T-helper 9 cell (primary cell): ENCODE data around the gene FOXF2.

Source experiments
- DNase-seq: peaks from one replicate; pipeline ENCODE4 v3.0.0-alpha.2; 2020

FOXF2 gene

GRCh38 chr6:1392813-1393640 is 3.7 kb downstream of the FOXF2 start:
- no peak for DNase-seq

- no peak for DNase-seq
These were observed 4.4 kb downstream of the FOXF2 start for GRCh38 chr6:1393641-1394283.

GRCh38 chr6:1394514-1395463 is 5.4 kb downstream of the FOXF2 start:
- no peak for DNase-seq

DNA sequence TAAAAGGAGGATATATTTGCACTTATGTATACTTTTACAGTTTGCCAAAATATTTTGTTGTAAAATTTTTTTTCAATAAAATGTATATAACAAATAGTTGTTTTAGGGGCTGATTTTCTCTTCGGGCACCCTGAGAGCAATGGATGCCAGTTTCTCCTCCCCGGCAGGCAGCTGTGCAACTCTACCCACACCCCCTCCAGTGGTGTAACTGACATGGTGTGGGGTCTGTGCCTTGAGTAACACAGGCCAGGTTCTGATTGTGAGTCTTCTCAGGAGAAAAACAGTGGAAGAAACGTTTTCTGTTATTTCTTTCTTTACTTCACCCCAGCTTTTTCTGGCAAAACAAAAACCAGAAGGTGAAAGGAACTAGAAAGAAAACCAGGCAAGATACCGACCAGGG is 6.1 kb downstream of the FOXF2 start:
- DNase-seq = no peak

- DNase-seq = no peak
These were observed 6.8 kb downstream of the FOXF2 start for GRCh38 chr6:1395941-1396908.

- DNase-seq = peak; percentile 58
These were observed 7.8 kb downstream of the FOXF2 start for GRCh38 chr6:1396952-1397868.

DNA sequence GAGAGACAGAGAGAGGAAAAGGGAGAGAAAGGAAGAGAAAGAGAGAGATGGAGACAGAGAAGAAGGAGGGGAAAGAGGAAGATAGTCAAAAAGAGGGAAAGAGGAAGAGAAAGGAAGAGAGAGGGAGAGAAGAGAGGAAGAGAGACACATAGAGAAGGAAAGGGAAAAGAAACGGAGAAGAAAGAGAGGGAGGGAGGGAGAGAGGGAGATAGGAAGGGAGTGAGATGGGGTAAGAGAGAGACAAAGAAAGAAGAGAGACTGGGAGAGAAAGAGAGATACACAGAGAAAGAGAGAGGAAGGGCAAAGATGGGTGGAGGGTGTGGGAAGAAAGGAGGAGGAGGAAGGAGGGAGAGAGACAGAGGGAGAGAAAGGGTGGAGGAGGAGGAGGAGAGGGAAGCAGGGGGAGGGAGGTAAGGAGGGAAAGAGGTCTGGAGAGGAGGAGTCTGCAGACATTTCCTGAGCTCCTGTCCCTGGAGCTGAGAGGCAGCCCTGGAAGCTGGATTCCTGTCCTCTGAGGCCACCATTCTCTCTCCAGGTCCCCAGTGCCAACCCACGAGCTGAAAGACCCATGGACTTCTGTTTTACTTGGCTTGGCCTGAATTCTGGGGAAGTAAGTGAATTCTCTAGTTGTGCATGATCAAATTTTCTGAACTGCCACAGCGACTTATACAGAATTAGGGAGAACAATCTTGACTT is 9.9 kb downstream of the FOXF2 start:
- DNase-seq = no peak

DNA sequence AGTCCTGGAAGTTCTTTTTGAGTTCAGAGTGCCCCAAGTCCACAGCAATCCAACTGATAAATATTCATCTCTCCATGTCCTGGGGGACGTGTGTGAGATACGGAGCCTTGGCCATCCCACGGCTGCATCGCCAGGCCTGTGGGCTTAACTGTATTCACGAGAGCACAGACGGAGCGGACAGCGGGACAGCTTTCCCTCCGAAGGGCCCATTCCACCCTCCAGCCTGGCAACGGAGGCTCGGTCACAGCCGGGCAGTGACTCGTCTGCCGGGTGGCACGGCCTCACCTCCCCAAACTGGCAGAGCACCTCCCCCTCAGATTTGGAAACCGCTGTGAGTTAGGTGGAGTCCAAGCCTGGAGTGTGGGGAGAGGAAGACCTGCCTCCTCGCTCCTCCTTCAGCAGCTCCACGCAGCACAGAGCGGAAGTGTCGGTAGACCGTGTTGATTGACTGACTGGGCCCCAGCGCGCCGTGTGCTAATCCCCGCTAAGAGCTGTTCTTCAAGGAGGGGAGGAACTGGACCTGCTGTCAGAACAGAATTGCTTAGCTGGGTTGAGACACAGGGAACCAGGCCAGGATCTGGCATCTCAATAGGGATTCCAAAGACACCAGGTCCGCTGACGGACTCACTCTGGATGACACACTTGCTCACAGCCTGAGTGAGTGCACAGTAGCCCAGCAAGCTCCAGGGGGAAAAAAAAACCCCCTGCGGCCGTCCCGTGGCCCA is 10.9 kb downstream of the FOXF2 start:
- DNase-seq = no peak

GRCh38 chr6:1402369-1402768 is 13.0 kb downstream of the FOXF2 start:
- no peak for DNase-seq

GRCh38 chr6:1402868-1403267 is 13.5 kb downstream of the FOXF2 start:
- DNase-seq = no peak

GRCh38 chr6:1403851-1404712 is 14.7 kb downstream of the FOXF2 start:
- no peak for DNase-seq

GRCh38 chr6:1404713-1405098 is 15.3 kb downstream of the FOXF2 start:
- no peak for DNase-seq

- no peak for DNase-seq
These were observed 15.8 kb downstream of the FOXF2 start for GRCh38 chr6:1405221-1405620.

- DNase-seq = no peak
These were observed 17.1 kb downstream of the FOXF2 start for GRCh38 chr6:1406306-1407072.

DNA sequence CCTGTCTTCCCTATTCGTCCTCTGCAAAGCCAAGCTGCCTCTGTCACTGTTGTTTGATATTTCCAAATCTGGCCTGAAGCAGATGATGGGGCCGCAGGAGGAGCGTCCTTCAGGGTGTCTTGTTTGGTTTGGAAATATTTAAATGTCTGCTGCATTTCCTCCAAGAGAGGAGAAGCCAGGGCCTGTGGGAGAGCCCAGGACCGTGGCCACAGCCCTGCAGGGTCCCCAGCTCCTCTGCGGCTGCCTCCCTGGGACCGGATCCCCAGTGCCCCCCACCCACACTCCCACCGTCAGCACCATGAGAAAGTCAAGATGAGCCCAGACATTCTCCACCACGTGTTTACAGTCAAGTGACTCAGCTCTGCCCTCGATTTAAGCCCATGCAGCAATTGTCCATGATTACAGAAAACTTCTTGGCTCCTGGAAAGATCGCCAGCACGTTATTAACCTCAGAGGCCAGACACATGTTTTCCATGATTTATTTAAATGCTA is 18.2 kb downstream of the FOXF2 start:
- DNase-seq = no peak

GRCh38 chr6:1409774-1410465 is 20.5 kb downstream of the FOXF2 start:
- no peak for DNase-seq

DNA sequence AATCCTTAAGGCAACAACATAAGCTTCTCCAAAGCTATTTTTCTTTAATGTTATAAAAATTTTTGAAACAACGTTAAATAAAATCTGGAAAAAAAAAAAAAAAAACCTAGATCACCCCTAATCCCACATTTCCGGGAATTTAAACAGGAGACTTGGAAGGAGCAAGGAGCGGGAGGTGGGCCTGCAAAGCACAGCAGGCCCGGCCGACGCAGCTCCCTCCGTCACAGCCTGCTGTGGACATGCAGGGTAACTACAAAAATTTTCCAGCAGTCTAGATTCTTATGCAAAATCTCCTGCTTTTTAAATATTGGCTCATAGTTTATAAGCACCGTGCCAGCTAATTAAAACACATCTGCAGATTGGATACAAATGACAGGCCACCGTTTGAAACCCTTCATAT is 23.5 kb downstream of the FOXF2 start:
- no peak for DNase-seq
